Measurements from ENCODE around the gene FHIT.

GRCh38 chr3:59728587-59728908 is 1522.7 kb downstream of the FHIT start:
- TF ChIP-seq CTCF (IDR thresholded peaks at IDR 0.05 in 4 of 5, conservative IDR thresholded peaks at IDR 0.05 in 1 of 5) (no peak), POLR2A (IDR thresholded peaks at IDR 0.05) (no peak)
